HG02870 (cell line): ENCODE data around the gene MEAF6.
"Not testable (repeated sequence)": the region's sequence is repeated elsewhere in the genome, so short reads cannot be mapped to it uniquely, and the experiment has no call there.

ENCODE experiments used
- ATAC-seq: cut with Tn5 transposase; IDR thresholded peaks from one replicate; pipeline ENCODE4 v1.9.1; 2021; ENCODE audit warnings: mild to moderate bottlenecking, moderate library complexity; ENCODE audit not compliant: unreplicated experiment

MEAF6 gene

DNA sequence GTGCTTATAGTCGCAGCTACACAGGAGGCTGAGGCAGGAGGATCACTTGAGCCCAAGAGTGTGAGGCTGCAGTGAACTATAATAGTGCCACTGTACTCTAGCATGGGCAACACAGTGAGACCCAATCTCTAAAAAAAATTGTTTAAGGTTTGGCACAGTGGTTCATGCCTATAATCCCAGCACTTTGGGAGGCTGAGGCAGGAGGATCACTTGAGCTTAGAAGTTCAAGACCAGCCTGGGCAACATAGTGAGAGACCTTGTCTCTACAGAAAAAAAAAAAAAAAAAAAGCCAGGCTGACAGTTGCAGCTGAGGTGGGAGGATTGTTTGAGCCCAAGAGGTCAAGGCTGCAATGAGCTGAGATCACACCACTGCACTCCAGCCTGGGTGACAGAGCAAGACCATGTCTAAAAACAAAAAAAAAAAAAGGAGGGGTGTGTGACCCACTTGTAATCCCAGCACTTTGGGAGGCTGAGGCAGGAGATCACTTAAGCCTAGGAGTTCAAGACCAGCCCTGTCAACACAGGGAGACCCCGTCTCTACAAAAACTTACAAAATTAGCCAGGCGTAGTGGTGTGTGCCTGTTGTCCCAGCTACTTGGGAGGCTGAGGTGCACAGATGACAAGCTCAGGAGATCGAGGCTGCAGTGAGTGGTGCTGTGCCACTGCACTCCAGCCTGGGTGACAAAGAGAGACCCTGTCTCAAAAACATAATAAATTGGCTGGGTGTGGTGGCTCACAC, 18.0 kb upstream of the MEAF6 start:
- not testable (repeated sequence) for ATAC-seq

DNA sequence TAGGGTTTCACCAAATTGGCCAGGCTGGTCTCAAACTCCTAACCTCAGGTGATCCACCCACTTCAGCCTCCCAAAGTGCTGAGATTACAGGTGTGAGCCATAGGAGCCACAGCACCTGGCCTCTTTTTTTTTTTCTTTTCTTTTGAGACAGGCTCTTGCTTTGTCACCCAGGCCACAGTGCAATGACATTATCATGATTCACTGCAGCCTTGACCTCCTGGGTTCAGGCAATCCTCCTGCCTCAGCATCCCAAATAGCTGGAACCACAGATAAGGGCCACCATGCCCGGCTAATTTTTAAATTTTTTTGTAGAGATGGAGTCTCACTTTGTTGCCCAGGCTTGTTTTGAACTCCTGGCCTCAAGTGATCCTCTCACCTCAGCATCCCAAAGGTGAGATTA, 15.3 kb upstream of the MEAF6 start:
- not testable (repeated sequence) for ATAC-seq

DNA sequence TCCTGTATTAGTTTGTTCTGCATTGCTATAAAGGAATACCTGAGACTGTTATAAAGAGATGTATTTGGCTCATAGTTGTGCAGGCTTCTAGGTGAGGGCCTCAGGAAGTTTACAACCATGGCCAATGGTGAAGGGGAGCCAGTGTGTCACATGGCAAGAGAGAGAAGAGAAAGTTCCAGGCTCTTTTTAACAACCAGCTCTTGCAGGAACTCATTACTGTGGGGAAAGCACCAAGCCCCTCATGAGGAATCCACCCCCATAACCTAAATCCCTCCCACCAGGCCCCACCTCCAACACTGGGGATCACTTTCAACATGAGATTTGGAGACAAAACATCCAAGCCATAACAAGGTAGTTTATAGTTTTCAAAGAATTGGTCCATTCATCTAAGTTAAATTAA, 5.0 kb upstream of the MEAF6 start:
- no peak for ATAC-seq

DNA sequence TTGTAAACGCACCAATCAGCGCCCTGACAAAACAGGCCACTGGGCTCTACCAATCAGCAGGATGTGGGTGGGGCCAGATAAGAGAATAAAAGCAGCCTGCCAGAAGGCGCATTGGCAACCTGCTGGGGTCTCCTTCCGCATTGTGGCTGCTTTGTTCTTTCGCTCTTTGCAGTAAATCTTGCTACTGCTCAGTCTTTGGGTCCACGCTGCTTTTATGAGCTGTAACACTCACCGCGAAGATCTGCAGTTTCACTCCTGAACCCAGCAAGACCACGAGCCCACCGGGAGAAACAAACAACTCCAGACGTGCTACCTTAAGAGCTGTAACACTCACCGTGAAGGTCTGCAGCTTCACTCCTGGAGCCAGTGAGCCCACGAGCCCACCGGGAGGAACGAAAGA, 4.4 kb upstream of the MEAF6 start:
- not testable (repeated sequence) for ATAC-seq

DNA sequence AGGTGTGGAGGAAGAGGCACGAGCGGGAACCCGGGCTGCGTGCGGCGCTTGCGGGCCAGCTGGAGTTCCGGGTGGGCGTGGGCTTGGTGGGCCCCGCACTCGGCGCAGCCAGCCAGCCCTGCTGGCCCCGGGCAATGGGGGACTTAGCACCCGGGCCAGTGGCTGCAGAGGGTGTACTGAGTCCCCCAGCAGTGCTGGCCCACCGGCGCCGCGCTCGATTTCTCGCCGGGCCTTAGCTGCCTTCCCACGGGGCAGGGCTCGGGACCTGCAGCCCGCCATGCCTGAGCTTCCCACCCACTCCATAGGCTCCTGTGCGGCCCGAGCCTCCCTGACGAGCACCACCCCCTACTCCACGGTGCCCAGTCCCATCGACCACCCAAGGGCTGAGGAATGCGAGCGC, 3.7 kb upstream of the MEAF6 start:
- ATAC-seq, result not testable (repeated sequence)

DNA sequence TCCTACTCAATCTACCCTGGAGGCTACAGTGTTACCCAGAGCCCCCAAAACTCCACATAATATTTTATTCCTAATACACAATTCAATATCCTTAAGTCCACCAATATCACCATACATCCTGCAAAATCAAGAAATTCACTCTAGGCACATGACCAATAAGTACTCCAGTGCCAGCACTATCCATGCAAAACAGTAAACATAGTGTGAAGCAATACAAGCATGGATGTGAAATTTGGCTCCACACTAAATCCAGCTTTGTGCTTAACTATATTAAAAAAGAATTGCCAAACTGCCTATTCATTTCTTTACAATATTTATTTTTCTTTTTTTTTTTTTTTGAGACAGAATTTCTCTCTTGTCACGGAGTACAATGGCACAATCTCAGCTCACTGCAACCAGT, 3.0 kb upstream of the MEAF6 start:
- no peak for ATAC-seq

DNA sequence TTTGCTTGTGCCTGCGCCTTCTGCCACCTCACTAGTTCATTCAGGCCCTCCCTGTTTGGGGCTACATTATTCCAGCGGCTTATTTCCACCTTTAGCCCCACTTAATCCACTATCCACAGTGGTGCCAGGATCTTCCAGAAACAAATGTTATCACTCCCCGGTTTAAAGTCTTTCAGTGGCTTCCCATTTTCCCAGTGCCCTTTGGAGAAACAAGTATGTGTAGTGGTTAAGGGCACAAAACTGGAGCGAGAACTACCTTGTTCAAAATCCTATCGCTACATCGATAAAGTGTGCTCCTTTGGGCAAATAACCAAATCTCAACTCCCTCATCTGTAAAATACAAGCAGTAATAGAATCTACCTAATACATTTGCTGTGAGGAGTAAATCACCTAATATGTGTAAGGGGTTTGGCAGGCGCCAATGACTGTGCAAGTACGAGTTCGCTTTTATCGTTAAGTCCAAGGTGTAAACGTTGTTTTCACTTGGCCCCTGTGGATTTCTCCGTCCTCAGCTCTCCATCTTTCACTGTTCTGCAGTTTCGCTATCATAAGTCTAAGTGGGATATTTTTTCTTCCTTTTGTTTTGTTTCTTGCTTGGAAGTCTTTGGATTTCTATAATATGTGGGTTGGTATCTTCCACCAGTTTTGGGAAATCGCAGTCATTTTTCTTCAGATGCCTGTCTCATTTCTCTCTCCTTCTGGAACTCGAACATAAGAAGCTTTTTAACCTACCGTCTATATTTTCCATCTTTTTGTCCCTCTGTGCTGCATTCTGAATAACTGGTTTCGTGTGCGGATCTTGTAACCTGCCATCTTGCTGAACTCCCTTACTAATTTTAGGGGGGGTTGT, 844 bp upstream of the MEAF6 start:
- ATAC-seq, result no peak

DNA sequence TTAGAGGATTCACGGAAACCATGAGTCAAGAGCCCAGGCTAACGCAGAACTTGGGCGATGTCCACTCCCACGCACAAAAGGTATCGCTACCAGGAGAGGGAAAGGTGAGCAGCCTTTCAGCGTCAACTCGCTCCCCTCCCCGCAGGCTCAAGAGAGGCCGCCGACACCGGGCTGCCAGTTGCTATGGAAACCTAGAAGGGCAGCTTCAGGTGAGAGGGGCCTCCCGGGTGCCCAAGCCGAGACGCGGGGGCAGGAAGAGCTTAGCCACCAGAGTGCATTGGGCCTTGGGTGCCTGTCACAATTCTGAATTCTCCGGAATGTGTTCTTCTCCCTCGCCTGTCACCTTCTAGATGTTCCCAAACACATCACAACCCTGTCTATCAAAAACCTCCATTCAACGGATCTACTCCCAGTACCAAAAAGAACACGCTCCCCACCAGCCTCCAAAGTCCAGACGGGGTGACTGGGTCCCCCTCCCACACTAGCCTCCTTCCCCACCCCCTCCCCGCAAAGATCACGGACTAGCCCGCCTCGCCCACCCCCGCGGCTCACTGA, 694 bp downstream of the MEAF6 start:
- ATAC-seq, result peak; percentile 26

DNA sequence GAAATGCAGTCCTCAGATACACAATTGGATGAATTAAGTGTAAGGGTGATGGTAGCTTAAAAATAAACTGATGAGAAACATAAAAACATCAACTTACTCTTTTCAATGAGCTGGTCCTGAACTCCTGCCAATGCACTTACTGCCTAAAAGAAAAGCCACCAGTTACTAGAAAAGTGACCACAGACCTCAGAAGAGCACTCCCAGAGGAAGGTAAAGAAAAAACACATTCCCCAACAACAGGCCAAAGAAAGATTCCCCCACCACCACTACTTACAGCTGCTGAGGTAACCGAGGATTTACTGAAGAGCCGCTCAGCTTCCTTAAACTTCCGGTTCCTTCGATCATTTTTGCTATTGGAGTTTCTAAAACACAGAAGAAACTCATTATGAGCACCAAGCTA, 5.4 kb downstream of the MEAF6 start:
- ATAC-seq, result no peak

DNA sequence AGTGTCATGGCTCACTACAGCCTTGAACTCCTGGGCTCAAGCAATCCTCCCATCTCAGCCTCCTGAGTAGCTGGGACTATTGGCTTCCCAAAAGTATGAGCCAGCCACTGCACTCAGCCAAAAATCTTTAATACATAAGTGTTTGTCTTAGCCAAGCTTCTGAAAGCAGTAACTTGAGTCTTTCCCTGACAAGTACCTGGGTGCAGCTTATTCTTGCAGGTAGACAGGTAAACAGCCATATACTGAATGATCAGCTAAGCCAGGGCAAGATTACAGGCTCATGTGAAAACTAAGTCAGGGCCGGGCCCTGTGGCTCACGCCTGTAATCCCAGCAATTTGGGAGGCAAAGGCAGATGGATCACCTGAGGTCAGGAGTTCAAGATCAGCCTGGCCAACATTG, 7.8 kb downstream of the MEAF6 start:
- no peak for ATAC-seq

DNA sequence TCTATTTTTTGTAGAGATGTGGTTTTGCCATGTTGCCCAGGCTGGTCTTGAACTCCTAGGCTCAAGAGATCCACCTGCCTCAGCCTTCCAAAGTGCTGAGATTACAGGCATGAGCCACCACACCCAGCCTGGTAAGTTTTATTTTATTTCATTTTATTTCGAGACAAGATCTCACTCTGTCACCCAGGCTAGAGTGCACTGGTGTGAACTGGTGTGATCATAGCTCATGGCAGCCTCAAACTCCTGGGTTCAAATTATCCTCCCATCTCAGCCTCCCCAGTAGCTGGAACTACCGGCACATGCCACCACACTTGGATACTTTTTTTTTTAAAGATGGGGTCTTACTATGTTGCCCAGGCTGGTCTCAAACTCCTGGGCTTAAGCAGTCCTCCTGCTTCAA, 11.8 kb downstream of the MEAF6 start:
- ATAC-seq, result not testable (repeated sequence)

DNA sequence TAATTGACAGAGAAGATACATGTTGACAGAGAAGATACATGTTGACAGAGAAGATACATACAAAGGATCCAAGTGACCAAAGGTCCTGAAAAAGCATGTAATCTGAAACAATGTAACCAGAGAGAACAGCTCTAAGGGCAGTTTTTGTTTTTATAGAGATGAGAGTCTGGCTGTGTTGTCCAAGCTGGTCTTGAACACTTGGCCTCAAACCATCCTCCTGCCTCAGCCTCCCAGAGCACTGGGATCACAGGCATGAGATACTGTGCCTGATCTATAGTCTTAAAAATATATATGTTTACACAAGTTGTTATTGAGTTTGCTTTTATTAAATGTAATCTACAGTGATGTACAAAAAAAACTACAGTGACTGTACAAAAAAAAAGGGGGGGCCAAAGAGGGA, 12.5 kb downstream of the MEAF6 start:
- no peak for ATAC-seq

DNA sequence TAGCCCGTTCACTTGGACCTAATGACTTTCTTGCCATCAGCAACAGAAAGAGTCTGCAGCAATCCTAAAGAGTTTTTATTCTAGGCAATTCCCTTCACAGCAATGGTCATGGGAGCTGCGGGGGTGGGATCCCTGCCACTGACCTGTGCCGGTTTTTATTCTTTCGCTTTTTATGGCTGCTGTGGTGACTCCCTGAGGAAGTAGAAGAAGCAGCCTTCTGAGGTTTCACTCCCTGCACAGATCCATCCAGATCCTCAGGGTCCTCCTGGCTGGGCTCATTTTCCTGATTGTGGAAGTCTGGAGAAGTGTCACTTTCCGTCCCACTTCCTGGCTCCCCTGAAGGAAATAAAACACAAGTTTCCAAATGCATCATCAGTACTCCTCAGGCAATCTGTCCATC, 12.9 kb downstream of the MEAF6 start:
- ATAC-seq, result no peak

DNA sequence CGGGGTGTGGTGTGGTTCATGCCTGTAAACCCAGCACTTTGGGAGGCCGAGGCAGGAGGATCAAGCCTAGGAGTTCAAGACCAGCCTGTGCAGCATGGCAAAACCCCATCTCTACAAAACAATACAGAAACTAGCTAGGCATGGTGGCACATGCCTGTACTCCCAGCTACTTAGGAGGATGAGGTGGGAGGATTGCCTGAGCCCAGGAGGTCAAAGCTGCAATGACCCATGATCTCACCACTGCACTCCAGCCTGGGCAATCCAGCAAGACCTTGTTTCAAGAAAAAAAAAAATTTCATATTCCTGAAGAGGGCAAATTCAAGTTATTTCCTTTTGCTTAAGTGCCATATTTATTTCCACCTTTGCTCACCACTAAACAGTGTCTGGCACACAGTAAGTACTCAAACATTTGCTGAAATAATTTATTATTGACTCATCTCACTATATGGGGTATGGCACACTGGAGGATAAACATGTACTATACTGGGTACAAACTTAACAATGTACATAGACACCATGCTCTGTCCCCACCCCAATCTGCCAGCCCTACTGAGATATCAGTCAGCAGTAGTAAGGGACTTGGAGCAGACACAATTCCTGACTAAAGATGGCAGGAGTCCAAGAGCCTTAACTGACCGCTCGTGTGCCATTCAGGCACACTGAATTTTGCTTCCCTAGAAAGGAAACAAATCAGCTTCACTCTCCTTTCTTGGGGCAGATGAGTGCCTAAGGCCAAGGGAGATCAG, 15.5 kb downstream of the MEAF6 start:
- no peak for ATAC-seq

DNA sequence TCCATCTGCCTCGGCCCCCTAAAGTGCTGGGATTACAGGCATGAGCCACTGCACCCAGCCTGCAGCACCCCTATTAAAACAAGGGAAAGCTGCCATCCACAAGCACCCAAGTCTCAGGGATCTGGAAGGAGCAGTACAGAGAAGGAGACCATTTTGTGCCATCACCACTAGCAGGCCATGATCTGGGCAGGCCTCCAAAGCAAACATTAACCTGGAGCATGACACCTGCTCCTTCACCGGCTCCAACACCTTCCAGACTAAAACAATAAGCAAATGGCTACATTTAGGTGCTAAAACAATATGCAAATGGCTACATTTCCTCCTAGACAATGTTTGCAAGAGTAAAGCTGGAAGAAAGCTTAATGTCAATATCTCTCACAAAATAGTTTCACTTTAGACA, 16.7 kb downstream of the MEAF6 start:
- no peak for ATAC-seq

DNA sequence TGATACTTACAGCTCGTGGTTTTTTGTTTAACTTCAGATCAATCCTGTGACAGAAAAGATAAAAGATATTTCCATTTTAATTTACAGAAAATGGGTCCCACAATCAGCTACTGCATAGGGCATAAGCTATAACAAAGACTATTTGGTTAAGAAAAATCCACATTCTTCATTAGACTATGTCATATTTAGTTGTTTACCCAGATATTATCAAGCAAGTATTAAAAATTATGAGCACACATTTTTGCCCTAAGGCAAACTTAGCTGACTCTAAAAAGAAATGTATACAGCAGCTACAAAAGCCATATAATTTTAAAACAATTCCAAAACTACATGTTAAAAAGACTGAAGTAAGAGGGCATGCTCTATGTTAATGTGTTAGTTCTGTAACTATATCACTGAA, 18.7 kb downstream of the MEAF6 start:
- ATAC-seq, result no peak

DNA sequence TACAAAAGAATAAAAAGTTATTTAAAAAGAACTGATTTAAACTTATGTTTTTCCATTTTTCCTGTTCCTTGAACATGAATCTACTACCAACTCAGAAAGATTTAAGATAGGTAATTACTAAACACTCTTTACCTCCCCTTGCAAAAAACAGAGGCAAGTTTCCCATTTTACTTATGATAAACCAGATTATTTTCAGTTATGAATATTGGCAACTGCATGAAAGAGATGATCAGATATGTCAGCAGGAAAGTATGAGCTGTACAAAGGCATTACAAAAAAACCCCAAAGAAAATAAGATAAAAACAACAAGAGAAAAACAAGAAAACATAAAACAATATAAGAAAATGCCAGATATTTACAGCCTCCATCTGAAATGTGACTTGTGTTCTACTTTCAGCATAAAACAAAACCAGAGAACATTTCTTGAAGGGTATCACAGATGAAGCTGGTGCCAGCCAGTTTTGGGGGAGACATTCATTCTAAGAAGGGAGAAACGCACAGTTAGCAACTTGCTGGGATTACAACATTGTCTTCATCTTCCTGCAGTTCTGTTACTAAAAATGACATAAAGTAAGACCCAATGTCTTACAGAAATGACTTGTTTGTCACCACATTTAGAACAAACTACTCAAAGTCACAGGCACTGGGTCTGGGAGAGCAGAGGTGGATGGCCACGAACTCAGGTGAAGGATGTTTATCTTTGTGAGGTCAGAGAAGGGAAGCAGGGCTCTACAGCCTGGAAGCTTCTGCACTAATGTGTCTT, 21.0 kb downstream of the MEAF6 start:
- no peak for ATAC-seq

DNA sequence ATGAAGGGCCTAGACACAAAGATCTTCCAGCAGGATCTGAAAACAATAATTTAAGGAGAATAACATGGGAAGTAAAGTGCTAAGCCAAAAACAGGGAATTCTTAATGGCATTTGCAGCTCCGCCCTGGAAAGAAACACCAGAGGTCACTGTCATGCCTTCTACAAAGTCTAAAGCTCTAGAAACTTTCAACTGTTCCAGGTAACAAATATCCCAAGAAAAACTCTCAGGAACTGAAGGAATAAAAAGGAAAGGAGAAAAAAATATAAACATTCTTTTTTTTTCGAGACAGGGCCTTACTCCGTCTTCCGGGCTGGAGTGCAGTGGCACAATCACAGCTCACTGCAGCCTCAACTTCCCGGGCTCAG, 27.0 kb downstream of the MEAF6 start:
- ATAC-seq, result no peak

DNA sequence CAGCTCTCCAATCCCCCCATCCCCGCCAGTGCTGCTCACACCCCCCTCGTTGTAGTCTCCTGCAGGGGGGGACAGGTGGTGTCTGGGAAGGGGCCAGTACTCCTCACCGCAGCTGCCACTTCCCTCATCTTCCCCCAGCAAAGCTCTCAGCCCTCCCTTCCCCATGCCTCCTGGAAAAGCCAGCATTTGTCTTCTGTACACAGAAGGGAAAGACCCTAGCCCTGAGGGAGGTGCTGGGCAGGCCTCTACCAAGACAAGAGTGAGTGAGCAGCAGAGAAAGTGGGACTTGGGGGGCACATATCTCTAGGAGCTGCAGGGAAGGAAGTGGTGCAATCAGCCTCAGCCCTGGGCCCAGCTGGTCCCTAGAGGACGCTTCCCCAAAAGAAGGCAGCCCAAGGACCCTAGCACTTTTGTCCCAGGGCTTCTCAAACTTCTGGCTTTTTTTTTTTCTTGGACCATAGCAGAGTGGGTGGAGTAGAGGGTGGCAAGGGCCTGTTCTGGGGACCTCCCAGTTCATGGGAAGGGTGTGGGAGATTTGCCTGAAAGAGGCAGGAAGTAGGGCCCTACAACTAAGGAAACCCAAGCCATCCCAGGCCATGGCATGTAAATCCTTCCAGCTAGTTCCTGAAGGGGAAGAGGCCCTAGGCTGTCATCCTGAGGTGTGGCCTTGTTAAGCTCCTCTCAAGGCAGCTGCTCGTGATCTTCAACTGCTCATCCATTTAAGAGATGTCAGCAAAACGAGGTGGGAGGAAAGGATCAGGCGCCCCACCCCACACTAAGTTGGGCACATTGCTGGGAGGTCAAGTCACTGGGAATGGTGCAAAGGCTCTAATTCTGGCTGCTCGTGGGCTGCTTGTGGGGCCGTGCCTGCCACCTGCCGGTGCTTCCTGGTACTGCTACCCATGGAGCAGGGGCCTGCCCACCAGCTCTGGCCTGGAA, 27.6 kb downstream of the MEAF6 start:
- no peak for ATAC-seq
